Ramos (cell line): ENCODE results near the gene SCO2.
"Not testable (repeated sequence)": the region's sequence is repeated elsewhere in the genome, so short reads cannot be mapped to it uniquely, and the experiment has no call there.

ENCODE experiments used
- in situ Hi-C: fragments of 300-500 bp; cut with MboI; formaldehyde crosslinking; loops from one replicate; pipeline ENCODE4 v1.14.3; 2022; ENCODE audit warnings: low sequenced_read_pairs; ENCODE audit not compliant: unreplicated experiment

The SCO2 gene

DNA sequence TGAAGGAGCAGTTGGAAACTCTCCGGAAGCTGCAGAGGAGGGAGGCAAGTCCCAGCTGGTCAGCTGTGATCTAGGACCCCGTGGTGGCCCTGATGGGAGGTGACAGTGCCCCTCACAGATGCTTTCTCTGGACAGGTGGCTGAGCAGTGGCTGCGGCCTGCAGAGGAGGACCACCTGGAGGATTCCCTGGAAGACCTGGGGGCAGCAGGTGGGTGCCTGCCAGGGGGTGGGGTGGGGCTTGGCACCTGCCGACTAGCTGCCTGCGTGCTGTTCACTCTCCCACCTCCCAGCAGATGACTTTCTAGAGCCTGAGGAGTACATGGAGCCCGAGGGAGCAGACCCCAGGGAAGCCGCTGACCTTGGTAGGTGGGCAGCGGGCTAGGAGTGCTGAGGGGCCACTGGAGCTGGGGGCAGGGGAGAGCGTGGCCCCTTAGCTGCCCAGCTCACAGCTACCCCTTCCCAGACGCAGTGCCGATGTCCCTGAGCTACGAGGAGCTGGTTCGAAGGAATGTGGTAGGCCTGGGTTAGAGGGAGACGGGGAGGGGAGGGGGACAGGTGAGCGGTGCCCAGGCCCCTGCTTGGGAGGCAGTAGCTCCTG, 3.1 kb downstream of the SCO2 start:
- in situ Hi-C loops, result no loop called here

DNA sequence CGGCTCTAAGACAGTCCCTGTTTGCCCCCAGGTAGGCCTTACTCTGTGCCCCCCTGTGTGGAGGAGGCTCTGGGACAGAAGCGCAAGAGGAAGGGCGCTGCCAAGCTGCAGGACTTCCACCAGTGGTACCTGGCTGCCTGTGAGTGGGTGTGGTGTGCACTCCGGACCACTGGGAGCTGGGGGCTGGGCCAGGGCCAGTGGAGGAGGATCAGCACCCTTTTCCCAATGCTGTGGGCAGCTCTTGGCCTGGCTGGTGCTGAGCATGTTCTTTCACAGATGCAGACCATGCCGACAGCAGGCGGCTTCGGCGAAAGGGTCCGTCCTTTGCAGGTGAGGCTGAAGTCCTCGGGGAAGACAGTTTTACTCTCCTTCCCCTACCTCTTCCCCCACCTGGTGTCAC, 3.7 kb downstream of the SCO2 start:
- in situ Hi-C loops, result no loop called here

DNA sequence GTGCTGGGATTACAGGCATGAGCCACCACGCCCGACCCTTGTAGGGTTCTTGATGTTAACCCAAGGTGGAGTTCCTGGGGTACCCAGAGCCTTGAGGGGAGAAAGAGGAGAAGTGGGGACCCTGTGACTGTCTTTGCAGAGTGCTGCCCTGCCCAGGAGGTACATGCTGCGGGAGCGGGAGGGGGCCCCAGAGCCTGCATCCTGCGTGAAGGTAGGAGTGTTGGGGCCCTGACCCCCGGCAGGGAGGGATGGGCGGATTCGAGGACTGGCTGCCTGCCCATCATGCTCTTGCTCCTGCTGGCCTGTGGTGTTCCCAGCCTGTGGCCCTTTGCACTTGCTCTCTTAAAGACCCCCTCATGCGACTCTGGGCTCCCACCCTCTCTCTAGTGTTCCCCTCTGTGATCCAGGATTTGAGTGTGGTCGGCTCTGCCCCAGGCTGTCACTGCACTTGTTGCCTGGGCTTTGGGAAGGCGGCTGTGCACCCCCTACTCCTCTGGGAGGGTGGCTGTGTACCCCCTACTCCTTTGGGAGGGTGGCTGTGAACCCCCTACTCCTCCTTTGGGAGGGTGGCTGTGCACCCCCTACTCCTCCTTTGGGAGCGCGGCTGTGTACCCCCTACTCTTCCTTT, 4.5 kb downstream of the SCO2 start:
- in situ Hi-C loops, result no loop called here

DNA sequence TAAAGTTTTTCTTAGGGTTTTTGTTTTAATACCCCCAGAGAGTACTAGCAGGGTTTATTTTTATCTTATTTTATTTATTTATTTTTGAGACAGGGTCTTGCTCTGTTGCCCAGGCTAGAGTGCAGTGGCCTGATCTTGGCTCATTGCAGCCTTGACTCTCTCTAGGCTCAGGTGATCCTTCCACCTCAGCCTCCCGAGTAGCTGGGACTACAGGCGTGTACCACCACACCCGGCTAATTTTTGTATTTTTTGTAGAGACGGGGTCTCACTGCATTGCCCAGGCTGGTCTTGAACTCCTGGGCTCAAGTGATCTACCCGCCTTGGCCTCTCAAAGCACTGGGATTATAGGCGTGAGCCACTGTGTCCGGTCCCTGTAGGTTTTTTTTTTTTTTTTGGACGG, 5.2 kb downstream of the SCO2 start:
- in situ Hi-C loops, result not testable (repeated sequence)

DNA sequence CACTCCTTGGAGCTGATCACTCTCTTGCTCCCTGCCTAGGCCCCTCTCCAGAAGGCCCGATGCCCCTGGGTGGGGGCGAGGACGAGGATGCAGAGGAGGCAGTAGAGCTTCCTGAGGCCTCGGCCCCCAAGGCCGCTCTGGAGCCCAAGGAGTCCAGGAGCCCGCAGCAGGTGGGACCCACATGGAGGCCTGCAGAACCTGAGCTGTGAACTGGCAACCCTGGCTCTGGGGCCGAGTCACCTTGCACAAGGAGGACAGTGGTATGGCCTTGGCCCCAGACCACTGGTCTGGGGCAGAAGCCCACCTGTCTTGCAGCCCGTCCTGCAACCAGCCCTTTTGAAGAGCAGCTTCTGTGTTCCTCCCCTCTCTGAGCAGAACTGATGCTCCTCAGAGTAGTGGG, 6.2 kb downstream of the SCO2 start:
- in situ Hi-C loops, result no loop called here

DNA sequence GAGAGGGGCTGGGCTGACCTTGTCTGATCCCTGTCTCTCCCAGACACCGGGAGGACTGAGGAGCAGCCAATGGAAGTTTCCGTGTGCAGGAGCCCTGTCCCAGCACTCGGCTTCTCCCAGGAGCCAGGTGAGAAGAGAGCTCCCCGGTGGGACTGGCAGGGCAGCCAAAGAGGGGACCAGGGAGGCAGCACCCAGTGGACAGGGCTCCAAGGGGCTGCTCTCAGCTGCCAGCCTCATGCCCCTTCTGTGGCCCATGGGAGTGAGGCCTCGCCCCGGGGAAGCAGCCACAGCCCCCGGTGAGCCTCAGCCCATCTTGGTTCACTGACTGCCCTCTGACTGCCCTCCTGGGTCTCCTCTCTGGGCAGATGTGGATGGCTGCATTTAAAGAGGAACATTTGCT, 6.8 kb downstream of the SCO2 start:
- in situ Hi-C loops, result no loop called here

DNA sequence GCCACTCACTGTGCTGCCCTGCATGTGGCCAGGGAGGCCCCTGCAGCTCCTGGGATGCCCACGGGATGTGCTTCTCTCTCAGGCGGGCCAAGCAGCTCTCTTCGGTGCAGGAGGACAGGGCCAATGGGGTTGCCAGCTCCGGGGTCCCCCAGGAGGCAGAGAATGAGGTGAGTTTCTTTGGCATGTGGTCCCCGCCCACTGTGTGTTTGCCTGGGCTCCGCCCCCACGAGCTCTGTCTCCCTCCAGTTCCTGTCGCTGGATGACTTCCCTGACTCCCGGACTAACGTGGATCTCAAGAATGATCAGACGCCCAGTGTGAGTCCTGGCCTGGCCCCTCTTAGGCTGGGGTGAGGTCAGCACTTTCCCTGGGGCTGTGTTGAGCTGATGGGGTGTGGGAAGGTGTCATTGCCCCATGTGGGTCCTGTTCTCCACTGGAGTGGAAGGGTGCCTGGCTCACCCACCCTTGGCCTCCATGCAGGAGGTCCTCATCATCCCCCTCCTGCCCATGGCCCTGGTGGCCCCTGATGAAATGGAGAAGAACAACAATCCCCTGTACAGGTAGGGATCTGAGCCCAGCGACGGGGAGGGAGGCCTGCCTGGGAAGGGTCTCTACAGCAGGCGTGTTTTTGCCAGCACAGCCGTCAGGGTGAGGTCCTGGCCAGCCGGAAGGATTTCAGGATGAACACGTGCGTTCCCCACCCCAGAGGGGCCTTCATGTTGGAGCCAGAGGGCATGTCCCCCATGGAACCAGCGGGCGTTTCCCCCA, 7.7 kb downstream of the SCO2 start:
- in situ Hi-C loops, result no loop called here

DNA sequence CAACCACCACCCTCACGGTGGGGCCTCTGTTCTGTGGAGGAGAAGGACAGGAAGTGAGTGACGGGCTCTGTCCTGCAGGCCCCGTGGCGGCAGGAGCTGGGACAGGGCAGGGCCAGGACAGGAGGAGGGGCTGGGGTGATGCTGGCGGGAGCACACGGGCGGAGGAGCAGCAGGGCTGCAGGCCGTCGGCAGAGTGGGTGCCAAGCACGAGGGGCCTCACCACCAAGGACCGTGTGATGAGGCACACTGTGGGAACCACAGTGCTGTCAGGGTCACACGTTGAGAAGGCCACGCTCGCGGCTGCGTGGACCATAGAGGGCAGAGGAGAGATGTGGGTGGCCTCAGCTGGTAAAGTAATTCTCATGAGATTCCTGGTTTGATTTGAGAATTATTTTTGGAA, 8.5 kb downstream of the SCO2 start:
- in situ Hi-C loops, result no loop called here

DNA sequence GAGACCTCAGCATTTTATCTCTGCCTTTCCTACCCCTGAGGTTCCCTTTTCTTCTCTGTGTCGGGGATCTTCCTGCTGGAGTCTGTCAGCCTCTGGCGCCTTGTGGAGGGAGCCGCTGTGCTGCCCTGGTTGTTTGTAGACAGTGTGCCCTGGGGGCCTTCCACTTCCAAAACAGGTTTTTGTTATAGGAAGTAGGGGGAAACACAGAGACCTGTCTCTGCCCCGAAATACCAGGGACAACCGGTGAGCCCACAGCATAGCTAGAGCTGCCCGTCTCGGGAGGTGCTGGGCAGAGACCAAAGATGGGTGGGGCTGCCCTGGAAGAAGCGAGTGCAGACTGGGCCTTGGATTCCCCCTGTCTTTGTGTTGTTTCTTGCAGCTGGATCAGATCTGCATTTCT, 9.3 kb downstream of the SCO2 start:
- in situ Hi-C loops, result no loop called here

DNA sequence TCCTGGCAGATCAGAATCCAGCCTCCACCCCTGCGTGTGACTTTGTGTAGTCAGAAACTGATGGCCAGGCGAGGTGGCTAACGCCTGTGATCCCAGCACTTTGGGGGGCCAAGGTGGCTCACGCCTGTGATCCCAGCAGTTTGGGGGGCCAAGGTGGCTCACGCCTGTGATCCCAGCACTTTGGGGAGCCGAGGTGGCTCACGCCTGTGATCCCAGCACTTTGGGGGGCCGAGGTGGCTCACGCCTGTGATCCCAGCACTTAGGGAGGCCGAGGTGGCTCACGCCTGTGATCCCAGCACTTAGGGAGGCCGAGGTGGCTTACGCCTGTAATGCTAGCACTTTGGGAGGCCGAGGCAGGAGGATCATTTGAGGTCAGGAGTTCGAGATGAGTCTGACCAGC, 12.2 kb downstream of the SCO2 start:
- in situ Hi-C loops, result no loop called here

DNA sequence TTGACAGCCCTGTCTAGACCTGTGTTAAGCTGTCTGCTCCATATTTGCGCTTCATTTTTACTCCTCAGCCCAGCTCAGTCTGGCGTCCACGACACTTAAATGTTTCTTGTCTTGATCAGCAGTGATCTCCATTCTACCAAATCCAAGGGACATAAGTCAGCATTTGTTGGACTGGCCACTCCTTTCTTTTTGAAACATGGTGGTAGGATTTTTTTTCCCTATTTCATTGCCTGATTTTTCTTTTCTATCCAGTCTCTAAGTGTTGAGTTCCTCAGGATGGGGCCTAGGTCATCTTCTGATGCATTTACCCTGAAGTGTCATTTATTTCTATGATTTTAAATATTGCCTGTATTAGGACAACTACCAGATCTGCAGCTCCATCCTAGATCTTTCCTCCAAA, 16.5 kb downstream of the SCO2 start:
- in situ Hi-C loops, result no loop called here

DNA sequence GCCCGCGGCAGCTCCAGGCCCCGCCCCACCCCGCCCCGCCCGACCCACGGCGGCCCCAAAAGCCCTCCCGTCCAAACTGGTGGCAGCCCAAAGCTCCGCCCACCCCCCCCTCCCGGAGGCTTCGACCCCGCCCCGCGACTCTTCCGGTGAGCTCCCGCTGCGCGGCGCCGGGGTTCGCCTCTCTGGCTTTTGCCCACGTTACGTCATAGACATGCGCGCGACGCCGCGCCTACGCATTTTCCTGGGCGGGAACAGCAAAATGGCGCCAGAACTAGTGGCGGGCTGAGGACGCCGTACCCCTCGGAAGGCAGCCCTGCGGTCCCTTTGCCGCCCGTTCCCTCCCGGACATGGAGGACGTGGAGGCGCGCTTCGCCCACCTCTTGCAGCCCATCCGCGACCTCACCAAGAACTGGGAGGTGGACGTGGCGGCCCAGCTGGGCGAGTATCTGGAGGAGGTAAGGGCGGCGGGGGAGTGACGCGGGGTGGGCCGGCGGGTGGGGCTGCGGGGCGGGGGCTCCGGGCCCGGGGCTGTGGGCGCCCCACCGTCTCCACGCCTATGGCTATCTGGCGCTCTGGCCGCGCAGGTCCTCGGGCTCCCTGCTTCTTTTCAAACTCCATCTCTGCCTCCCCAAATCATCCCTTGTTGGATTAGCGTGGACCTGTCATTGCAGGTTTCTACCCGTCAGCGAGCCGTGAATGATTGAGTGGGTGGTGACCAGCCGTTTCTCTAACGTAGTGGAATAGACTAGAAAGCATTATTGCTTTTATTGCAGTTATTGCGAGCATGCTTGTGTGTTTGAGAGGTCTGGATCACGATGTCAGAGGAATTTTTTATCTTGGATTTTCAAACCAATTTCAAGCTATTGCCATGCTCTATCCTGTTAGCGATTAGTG, 17.2 kb downstream of the SCO2 start, which contains the start of gene NCAPH2:
NCAPH2 (plus strand) TSS at position 234 of the 894 bp plus-strand sequence; CDS start at position 348, 114 bp downstream.
- in situ Hi-C loops, result no loop called here

DNA sequence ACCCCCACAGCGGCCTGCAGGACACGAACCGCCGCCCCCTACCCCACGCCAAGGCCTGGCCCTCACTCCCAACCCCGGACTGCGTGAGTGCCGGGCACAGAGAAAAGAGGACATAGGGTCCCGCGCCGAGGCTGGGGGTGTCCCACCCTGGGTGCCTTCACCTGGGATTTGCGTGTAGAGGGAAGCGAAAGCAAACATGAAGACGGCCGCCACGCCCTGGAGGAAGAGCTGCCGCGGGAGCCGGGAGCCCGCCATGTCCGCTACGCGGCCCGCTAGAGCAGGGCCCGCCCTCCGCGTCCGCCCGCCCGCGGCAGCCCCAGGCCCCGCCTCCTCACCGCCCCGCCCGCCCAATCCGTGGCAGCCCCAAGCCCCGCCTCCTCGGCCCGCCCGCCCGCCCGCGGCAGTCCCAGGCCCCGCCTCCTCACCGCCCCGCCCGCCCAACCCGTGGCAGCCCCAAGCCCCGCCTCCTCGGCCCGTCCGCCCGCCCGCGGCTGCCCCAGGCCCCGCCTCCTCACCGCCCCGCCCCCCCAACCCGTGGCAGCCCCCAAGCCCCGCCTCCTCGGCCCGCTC, 17.9 kb downstream of the SCO2 start, which contains the start of gene LMF2:
LMF2 (minus strand) TSS at position 282 of the 570 bp plus-strand sequence; CDS start at position 255, 27 bp downstream.
- in situ Hi-C loops, result no loop called here

DNA sequence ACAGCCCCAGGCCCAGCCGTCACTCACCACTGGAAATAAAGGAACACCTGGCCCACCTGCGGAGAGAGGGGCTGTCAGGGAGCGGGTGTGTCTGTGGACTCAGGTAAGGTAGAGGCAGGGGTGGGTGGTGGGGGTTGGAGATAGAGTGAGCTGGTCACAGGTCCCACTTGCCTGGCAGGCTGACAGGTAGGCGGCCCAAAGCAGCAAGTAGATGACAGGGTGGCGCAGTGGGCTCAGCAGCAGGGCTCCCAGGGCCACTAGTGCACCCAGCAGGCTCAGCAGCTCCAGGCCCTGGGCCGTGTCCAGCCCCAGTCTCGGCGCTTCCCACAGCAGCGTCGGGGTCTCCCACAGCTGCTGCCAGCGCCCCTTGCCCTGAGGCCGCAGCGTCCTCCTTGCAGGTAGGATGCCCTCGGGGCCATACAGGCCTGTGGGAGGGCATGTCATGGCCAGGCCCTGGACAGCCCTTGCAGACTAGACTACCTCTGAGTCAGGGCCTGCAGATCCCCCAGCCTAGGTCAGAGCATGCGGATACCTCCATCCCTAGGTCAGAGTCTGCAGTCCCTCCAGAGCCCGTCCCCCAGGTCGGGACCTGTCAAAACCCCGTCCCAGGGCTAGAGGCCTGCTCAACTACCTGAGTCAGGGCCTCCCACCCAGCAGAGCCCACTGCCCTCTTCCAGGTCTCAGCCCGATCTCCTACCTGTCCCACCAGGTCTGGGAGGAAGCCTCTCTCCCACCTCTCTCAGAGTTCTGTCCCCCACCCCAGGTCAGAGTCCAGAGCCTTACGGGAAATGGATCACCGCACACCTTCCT, 18.6 kb downstream of the SCO2 start:
- in situ Hi-C loops, result no loop called here

DNA sequence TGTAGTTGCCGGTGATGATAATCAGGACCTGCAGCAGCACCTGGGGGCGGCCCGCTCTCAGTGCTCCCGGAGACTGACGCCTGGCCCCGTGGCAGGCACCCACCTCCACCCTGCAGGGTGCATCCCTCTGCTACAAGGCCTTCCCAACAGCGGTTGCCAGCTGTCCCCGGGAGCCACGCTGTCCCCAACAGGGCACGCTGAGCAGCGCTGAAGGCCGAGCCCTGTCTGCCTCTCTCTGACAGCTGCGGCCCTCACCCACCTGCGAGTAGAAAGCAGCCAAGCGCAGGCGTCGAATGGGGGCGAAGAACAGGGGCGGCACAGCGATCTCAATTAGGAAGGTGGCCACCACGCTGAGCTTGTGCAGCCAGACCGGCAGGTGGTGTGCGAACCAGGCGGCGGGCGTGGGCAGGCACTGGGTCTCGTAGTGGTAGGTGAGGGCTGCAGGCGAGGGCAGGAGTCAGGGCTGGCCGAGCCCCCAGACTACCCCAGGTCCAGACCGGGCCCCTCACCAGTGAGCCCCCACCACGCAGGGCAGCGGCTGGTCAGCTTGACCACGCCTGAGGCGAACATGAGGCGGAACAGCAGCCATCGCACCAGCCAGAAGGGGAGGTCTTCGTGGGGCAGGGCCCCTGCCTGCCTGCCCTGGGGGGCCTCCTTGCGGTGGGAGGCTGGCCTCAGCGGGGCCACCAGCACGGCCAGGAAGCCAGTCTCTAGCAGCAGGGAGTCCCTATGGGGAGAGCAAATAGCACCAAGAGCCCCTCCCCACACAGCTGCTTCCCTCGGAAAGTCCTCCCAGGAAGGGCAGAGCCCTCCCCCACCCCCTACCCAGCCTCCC, 19.4 kb downstream of the SCO2 start:
- in situ Hi-C loops, result no loop called here

DNA sequence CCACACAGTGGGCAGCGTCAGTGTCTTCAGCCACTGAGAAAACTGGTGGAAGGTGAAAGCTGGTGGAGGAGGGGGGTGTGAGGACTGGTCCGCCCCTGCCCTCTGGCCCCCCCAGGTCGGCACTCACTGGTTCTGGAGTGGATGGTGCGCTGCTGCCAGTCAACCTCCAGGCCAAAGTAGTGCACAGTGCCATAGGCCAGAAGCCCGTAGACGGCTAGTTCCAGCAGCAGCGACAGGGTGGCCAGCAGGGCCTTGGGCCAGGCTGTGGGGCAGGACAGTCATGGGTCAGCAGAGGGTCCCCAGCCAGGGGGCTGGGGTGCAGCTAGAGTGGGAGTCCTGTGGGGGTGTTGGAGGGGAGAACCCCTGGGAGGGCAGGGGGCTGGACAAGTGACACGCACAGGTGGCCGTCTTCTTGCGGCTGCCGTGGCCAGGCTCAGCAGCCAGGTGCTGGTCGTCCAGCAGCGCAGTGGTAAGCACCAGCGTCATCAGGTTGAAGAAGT, 20.1 kb downstream of the SCO2 start:
- in situ Hi-C loops, result no loop called here

DNA sequence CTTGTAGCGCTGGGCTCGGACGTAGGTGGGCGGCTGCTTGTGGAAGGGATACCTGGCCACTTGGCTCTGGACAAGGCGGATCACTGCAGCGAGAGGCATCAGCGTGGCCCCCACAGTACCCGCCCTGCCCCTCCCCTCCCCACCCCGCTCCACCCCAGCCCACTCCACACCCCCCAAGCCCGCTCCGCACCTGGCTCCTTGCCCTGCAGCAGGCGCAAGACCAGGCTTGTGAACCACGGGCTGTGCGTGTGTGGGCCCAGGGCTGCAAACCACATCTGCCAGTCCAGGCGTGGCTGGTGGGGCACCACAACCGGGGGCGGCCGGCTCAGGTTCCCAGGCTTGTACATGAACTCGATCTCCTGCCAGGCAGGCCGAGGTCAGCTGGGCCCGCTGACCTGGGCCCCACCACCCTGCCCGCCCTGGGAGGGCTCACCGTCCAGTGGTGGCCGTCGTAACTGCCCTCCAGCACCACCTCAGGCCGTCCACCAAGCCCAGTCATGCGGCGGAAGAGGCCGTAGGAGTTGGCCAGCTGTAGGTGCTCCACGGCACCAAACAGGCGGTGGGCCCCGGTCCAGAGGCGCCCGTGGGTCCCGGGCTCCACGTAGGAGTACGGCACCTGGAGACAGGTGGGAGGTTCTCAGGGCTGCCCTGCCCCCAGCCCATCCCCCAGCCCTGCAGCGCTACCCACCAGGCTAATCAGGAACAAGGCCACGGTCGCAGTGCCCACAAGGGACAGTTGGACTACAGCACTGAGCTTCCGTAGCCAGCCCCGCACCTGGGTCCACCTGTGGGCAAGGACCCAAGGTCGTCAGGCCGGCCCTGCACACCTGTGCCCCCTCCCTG, 20.8 kb downstream of the SCO2 start:
- in situ Hi-C loops, result no loop called here
